PC-3 (cell line): Measurements from ENCODE around the gene NUBPL. TPM values are rescaled to one million over a fixed set of nuclear protein-coding genes. Genes with fewer than 3 reads are reported as not detected.
"Not testable (repeated sequence)": the region's sequence is repeated elsewhere in the genome, so short reads cannot be mapped to it uniquely, and the experiment has no call there.

ENCODE experiments used
- ATAC-seq: fragments of 200-7000 bp; cut with Tn5 transposase; 2 replicates; pipeline ENCODE4 v1.9.1; 2020; ENCODE audit warnings: mild to moderate bottlenecking, moderate library complexity
- BruUV-seq: library from RNA; stranded (reverse); fragments of 400-500 nt; replicated peaks from 2 replicates; lab custom pipeline; 2021; lab: Mats Ljungman, UMichigan
- CTCF ChIA-PET: fragments of 300-600 bp; sonication (Branson Sonifier 250); formaldehyde crosslinking; loops from one replicate; lab custom pipeline; 2022; ENCODE audit warnings: antibody characterized with exemption; lab: Charles Lee
- POLR2A ChIA-PET: fragments of 300-600 bp; sonication (Branson Sonifier 250); formaldehyde crosslinking; loops from one replicate; lab custom pipeline; 2022; ENCODE audit warnings: antibody characterized with exemption; ENCODE audit not compliant: unreplicated experiment; lab: Charles Lee
- DNase-seq: peaks from one replicate; pipeline ENCODE4 v3.0.0-alpha.2; 2015
- H2AFZ ChIP-seq: fragments of 300-600 bp; sonication (generic); 2 replicates; pipeline ENCODE4 v1.6.0; 2016; ENCODE audit warnings: antibody characterized with exemption, low read length
- H3F3A ChIP-seq: fragments of 300-600 bp; sonication (generic); one replicate; pipeline ENCODE4 v1.6.0; 2017; ENCODE audit warnings: antibody characterized with exemption, low read length, control low read depth, mild to moderate bottlenecking; ENCODE audit not compliant: unreplicated experiment
- H3K27ac ChIP-seq: fragments of 300-600 bp; sonication (generic); 2 replicates; pipeline ENCODE4 v1.5.1; 2016; ENCODE audit warnings: mild to moderate bottlenecking, low read length
- H3K27me3 ChIP-seq: fragments of 300-600 bp; sonication (generic); 2 replicates; pipeline ENCODE4 v1.6.1; 2016; ENCODE audit warnings: low read length, mixed read lengths
- H3K36me3 ChIP-seq: fragments of 300-600 bp; sonication (generic); 2 replicates; pipeline ENCODE4 v1.6.1; 2016; ENCODE audit warnings: low read depth, mixed run types, low read length, mixed read lengths
- H3K4me1 ChIP-seq: fragments of 300-600 bp; sonication (generic); 2 replicates; pipeline ENCODE4 v1.5.1; 2016; ENCODE audit warnings: low read length; ENCODE audit not compliant: insufficient read depth
- H3K4me2 ChIP-seq: fragments of 300-600 bp; sonication (generic); 2 replicates; pipeline ENCODE4 v1.6.0; 2016; ENCODE audit warnings: low read length
- H3K4me3 ChIP-seq: fragments of 300-600 bp; sonication (generic); 2 replicates; pipeline ENCODE4 v1.5.1; 2016; ENCODE audit warnings: mild to moderate bottlenecking, low read length, mixed read lengths
- H3K79me2 ChIP-seq: fragments of 300-600 bp; sonication (generic); 2 replicates; pipeline ENCODE4 v1.6.1; 2017; ENCODE audit warnings: low read length, mixed read lengths
- H3K9ac ChIP-seq: fragments of 300-600 bp; sonication (generic); 2 replicates; pipeline ENCODE4 v1.6.0; 2016; ENCODE audit warnings: mild to moderate bottlenecking, low read length
- H3K9me2 ChIP-seq: fragments of 300-600 bp; sonication (generic); replicated peaks from 2 replicates; pipeline ENCODE4 v1.6.1; 2016; ENCODE audit warnings: mixed run types, low read length, mixed read lengths
- H3K9me3 ChIP-seq: fragments of 300-600 bp; sonication (generic); 2 replicates; pipeline ENCODE4 v1.6.1; 2016; ENCODE audit warnings: low read length, mixed read lengths
- H4K20me1 ChIP-seq: fragments of 300-600 bp; sonication (generic); 2 replicates; pipeline ENCODE4 v1.6.1; 2016; ENCODE audit warnings: low read length, mixed read lengths
- CTCF ChIP-seq: fragments of 300-600 bp; sonication (generic); conservative IDR thresholded peaks from 2 replicates; pipeline ENCODE4 v1.5.1; 2017; ENCODE audit warnings: antibody characterized with exemption, low read depth, mild to moderate bottlenecking, low read length
- EZH2 ChIP-seq: fragments of 300-600 bp; sonication (generic); IDR thresholded peaks from one replicate; pipeline ENCODE4 v1.6.1; 2017; ENCODE audit warnings: antibody characterized with exemption, mild to moderate bottlenecking, low read length; ENCODE audit not compliant: unreplicated experiment
- EZH2phosphoT487 ChIP-seq: fragments of 300-600 bp; sonication (generic); IDR thresholded peaks from 2 replicates; pipeline ENCODE4 v1.6.1; 2018; ENCODE audit warnings: mild to moderate bottlenecking, antibody characterized with exemption, low read length, borderline replicate concordance
- intact Hi-C: fragments of 100-400 bp; cut with micrococcal nuclease; formaldehyde crosslinking; loops from 2 replicates; pipeline ENCODE4 v1.9.0; 2023
- total RNA-seq: library from RNA; depleted of rRNA; stranded (reverse); fragments of >200 nt; gene quantifications from 2 replicates; pipeline ENCODE4 v1.2.3, GENCODE V29; 2014

NUBPL gene
- total RNA-seq, 1 experiment from 2014 or later, result 14.9 TPM

- POLR2A ChIA-PET, result no interaction called here
- CTCF ChIA-PET, result no interaction called here
- ATAC-seq (no peak), DNase-seq (no peak)
- no peaks in the 10 kb centered on the region for H3K27me3 ChIP-seq
- no peaks in the 10 kb centered on the region for H3F3A ChIP-seq
- H3K9me2 ChIP-seq, result no peaks in the 10 kb centered on the region
- no peaks in the 10 kb centered on the region for H3K36me3 ChIP-seq
- intact Hi-C loops, result no loop called here
- no peaks in the 10 kb centered on the region for H3K9me3 ChIP-seq
- H4K20me1 ChIP-seq, result no peaks in the 10 kb centered on the region
- H3K4me3 ChIP-seq, result no peak overlapping the region
- H3K4me1 ChIP-seq, result peaks cover 30% of the 10 kb centered on the region
- H3K27ac ChIP-seq, result no peak overlapping the region
- H3K9ac ChIP-seq, result no peak overlapping the region
- H2AFZ ChIP-seq, result no peak overlapping the region
- no TSS peak for BruUV-seq
- no peak overlapping the region for H3K4me2 ChIP-seq
- no peak for TF ChIP-seq EZH2
- no peak for TF ChIP-seq EZH2phosphoT487
- no peak for TF ChIP-seq CTCF
- no peaks in the 10 kb centered on the region for H3K79me2 ChIP-seq
Observed at GRCh38 chr14:31889297-31889696, 328.1 kb downstream of the NUBPL start.

- H3K9me3 ChIP-seq, DNase-seq, BruUV-seq, H3K79me2 ChIP-seq, H3K9me2 ChIP-seq, H3K36me3 ChIP-seq, POLR2A ChIA-PET, H3K4me3 ChIP-seq, H4K20me1 ChIP-seq, H3F3A ChIP-seq, H2AFZ ChIP-seq, CTCF ChIA-PET, H3K4me2 ChIP-seq, H3K27ac ChIP-seq, H3K27me3 ChIP-seq, H3K9ac ChIP-seq, ATAC-seq: not testable (repeated sequence)
- peaks cover 30% of the 10 kb centered on the region for H3K4me1 ChIP-seq
- intact Hi-C loops, result loop anchor here (10.0 kb wide), 1 partner anchor 215 kb away; no protein-coding TSS in a partner anchor
Observed at GRCh38 chr14:31890202-31890601, 329.0 kb downstream of the NUBPL start.

- H3K4me3 ChIP-seq, result no peak overlapping the region
- H2AFZ ChIP-seq, result no peak overlapping the region
- BruUV-seq, result no TSS peak
- POLR2A ChIA-PET, result no interaction called here
- TF ChIP-seq EZH2 (no peak), CTCF (no peak), EZH2phosphoT487 (no peak)
- H3K4me2 ChIP-seq, result peak overlapping the region; percentile 26
- peaks cover 36% of the 10 kb centered on the region for H3K4me1 ChIP-seq
- H3K27ac ChIP-seq, result peak overlapping the region; percentile 52
- H3K9ac ChIP-seq, result no peak overlapping the region
- intact Hi-C loops, result loop anchor here (2.0 to 10.0 kb wide), 3 partner anchors 118 to 382 kb away; no protein-coding TSS in a partner anchor
- H3K27me3 ChIP-seq, result no peaks in the 10 kb centered on the region
- DNase-seq (peak; percentile 73), ATAC-seq (peak; percentile 88)
- H3K9me2 ChIP-seq, result no peaks in the 10 kb centered on the region
- no peaks in the 10 kb centered on the region for H3K9me3 ChIP-seq
- H4K20me1 ChIP-seq, result no peaks in the 10 kb centered on the region
- no peaks in the 10 kb centered on the region for H3K36me3 ChIP-seq
- H3F3A ChIP-seq, result no peaks in the 10 kb centered on the region
- CTCF ChIA-PET, result no interaction called here
- no peaks in the 10 kb centered on the region for H3K79me2 ChIP-seq
Observed at GRCh38 chr14:31893221-31893757, 332.1 kb downstream of the NUBPL start.
